ENCODE results near the gene ELF2. TPM values are rescaled to one million over a fixed set of nuclear protein-coding genes. Genes with fewer than 3 reads are reported as not detected.
"Not testable (repeated sequence)": the region's sequence is repeated elsewhere in the genome, so short reads cannot be mapped to it uniquely, and the experiment has no call there.

ELF2 gene
- total RNA-seq, 1 donor from 2014 or later, result 38.0 TPM

DNA sequence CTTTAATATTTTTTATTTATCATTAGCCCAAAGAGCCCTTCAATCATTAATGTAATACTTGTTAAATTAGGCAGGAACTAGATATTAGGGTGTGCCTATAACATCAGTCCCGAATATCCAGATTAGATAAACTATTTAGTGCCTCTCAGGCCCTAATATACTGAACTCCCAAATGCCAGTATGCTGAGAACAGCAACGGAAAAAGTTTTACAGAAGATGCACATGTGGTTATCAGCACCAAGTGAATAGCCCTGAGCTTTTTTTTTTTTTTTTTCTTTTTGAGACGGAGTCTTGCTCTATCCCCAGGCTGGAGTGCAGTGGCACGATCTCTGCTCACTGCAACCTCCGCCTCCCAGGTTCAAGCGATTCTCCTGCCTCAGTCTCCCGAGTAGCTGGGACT lies 13.0 kb upstream of the ELF2 start:
- ATAC-seq, result no peak
- intact Hi-C loops (cut with DNase I), result no loop called here

GRCh38 chr4:139189417-139189749 lies 12.4 kb upstream of the ELF2 start:
- no peak for DNase-seq (ENCODE audit: missing footprints)
- intact Hi-C loops (cut with DNase I), result no loop called here
- ATAC-seq, result no peak

More for the DNA sequence above, 13.0 kb upstream of the ELF2 start:
- no peak for DNase-seq (ENCODE audit: missing footprints)

- ATAC-seq (peak; percentile 87), DNase-seq (ENCODE audit: missing footprints) (no peak)
- intact Hi-C loops (cut with DNase I), result no loop called here
Measured at GRCh38 chr4:139188648-139189416, 11.8 kb upstream of the ELF2 start.

GRCh38 chr4:139184129-139184528 lies 7.1 kb upstream of the ELF2 start:
- ATAC-seq, result no peak
- intact Hi-C loops (cut with DNase I), result no loop called here

GRCh38 chr4:139177869-139178619 lies 1.0 kb upstream of the ELF2 start:
- intact Hi-C loops (cut with DNase I), result loop anchor here (2.0 to 5.0 kb wide), 3 partner anchors 96 to 146 kb away; partner anchors contain the start of gene NAA15
- DNase-seq (ENCODE audit: missing footprints), result peak; percentile 98
- ATAC-seq, result peak; percentile 88

More at GRCh38 chr4:139184129-139184528, 7.1 kb upstream of the ELF2 start:
- DNase-seq (ENCODE audit: missing footprints), result no peak

DNA sequence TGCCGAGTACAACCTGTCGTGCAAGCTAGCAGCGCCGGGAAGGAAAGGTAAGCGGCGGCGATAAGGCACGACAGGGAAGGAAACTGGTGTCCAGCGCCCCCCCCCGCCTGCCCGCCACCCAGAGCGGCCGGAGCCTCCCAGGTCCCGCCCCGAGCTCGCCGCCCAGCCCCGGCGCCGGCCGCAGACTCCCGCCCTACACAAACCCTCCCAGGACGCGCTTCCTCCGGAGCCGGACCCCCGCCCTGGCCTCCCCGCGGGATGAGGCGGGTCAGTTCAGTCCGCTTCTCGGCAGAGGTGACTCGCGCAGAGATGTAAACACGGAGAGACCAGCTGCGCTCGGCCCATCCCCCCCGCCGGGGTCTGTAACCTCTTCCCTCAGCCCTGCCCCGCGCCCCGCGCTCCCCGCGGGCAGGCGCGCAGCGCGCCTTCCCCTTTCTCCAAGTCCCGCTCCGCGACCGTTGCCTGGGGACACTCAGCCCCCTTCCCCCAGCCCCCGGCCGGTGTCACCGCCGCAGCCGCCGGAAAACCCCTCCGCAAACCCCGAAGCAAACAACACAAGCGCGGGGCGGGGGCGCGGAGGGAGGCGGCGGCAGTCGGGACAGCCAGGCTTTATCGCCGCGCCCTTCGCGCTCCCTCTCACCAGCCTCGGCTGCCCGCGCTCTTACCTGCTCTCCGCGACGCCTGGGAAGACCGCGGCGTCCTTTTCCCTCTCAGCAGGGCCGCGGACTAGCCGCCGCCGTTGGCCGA lies 543 bp downstream of the ELF2 start:
- DNase-seq (ENCODE audit: missing footprints) (peak; percentile 93), ATAC-seq (peak; percentile 68)
- intact Hi-C loops (cut with DNase I), result loop anchor here (2.0 to 5.0 kb wide), 3 partner anchors 94 to 144 kb away; partner anchors contain the start of gene NAA15

GRCh38 chr4:139175646-139176301 lies 1.2 kb downstream of the ELF2 start:
- intact Hi-C loops (cut with DNase I), result loop anchor here (2.0 to 5.0 kb wide), 3 partner anchors 93 to 143 kb away; partner anchors contain the start of gene NAA15
- DNase-seq (ENCODE audit: missing footprints), result no peak
- ATAC-seq, result no peak

- intact Hi-C loops (cut with DNase I), result no loop called here
Measured at GRCh38 chr4:139171876-139172691, 4.9 kb downstream of the ELF2 start.

GRCh38 chr4:139170932-139171331 lies 6.1 kb downstream of the ELF2 start:
- intact Hi-C loops (cut with DNase I), result no loop called here
- ATAC-seq (no peak), DNase-seq (ENCODE audit: missing footprints) (no peak)

More at GRCh38 chr4:139171876-139172691, 4.9 kb downstream of the ELF2 start:
- DNase-seq (ENCODE audit: missing footprints) (no peak), ATAC-seq (no peak)

- ATAC-seq (peak; percentile 53), DNase-seq (ENCODE audit: missing footprints) (no peak)
- intact Hi-C loops (cut with DNase I), result loop anchor here (2.0 kb wide), 1 partner anchor 69 kb away; no protein-coding TSS in a partner anchor
Measured at GRCh38 chr4:139167774-139168444, 9.1 kb downstream of the ELF2 start.

DNA sequence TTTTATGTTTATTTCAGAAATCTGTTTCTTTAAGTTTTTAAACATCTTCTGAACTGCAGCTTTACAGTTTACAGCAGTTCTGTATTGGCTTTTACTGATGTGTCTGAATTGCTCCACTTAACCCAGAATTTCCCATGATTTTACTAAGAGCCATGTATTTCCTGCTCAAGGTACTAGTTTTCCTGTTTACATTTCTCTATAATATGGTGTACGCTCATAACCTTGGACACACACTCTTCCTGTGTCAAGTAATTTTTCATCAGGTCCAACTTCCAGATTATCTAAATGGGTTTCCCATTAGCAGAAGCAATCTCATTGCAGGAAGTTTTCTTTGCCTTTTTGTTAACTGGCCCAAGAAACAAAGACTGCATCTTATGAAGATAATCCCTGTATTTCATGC lies 12.3 kb downstream of the ELF2 start:
- ATAC-seq (no peak), DNase-seq (ENCODE audit: missing footprints) (no peak)
- intact Hi-C loops (cut with DNase I), result no loop called here

GRCh38 chr4:139163806-139164206 lies 13.2 kb downstream of the ELF2 start:
- intact Hi-C loops (cut with DNase I), result no loop called here
- DNase-seq (ENCODE audit: missing footprints) (no peak), ATAC-seq (no peak)

- DNase-seq (ENCODE audit: missing footprints); intact Hi-C loops (cut with DNase I); ATAC-seq: not testable (repeated sequence)
Measured at GRCh38 chr4:139157977-139158376, 19.0 kb downstream of the ELF2 start.

DNA sequence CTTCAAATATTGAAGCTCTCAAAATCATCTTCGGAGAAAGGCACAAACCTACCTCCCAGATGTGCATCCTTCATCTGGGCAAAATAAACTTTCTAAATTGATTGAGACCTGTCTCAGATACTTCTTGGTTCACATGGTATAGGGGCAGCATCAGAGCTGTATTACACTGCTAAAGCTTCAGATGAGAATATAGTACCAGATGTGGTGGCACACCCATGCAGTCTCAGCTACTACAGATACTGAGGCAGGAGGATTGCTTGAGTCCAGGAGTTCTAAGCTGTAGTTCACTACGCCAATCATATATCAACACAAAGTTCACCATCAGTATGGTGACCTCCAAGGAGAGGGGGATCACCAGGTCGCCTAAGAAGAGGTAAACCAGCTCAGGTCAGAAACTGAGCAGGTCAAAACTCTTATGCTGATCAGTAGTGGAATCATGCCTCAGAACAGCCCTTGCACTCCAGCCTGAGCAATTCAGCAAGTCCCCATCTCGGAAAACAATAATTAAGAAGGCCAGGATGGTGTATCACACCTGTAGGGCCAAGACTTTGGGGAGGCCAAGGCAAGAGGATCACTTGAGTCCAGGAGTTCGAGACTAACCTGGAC lies 22.0 kb downstream of the ELF2 start:
- intact Hi-C loops (cut with DNase I), result no loop called here
- ATAC-seq (no peak), DNase-seq (ENCODE audit: missing footprints) (no peak)

DNA sequence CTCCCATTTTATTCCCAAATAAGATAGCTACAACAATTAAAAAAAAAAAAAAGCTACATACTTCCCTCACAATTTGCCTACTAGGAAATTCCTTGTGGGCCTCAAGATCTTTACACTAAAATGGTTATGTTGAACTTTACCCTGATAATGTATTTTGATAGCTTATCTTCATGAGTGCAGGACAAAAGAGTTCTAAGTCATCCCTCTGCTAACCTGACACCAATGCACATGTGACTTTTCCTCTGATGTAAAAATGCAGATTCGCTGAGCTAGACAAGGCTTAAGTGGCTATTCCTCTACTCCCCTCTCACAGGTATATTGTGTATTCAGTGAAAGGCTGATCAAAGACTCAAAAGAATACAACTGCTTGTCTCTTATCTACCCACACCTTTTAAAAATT lies 22.5 kb downstream of the ELF2 start:
- ATAC-seq (no peak), DNase-seq (ENCODE audit: missing footprints) (no peak)
- intact Hi-C loops (cut with DNase I), result no loop called here

- DNase-seq (ENCODE audit: missing footprints), result no peak
- intact Hi-C loops (cut with DNase I), result no loop called here
- ATAC-seq, result no peak
Measured at GRCh38 chr4:139154134-139154421, 22.9 kb downstream of the ELF2 start.

DNA sequence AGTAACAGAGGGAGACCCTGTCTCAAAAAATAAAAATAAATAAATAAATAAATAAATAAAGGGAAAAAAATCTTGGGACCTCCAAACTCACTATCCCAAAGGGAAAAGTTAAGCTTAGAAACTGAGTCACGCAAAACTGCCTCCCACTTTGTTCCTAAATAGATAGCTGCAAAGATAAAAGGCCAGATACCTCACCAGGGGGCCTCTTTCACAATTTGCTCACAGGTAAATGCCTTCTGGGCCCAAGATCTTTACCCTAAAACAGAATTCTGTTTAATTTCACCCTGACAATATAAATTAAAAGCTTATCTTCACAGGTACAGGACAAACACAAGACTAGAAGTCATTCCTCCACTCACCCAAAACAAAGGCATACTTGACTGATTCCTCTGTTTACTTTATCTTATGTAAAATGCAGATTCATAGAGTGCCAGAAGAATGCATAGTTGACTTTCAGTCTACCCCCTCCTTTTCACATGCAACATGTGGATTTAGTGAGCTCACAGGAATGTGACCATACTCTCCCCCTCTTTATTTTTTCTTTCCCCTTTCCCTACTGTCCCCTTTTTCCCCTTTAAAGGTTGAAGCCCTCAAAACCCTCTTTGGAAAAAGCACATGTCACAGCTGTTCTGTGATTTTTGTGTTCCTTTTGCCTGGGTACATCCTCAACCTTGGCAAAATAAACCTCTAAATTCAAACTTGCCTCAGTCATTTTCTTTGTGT lies 23.4 kb downstream of the ELF2 start:
- DNase-seq (ENCODE audit: missing footprints), result no peak
- intact Hi-C loops (cut with DNase I), result no loop called here
- no peak for ATAC-seq
